Measurements from ENCODE around the gene LAMA3. TPM values are rescaled to one million over a fixed set of nuclear protein-coding genes. Genes with fewer than 3 reads are reported as not detected.

LAMA3 gene
- total RNA-seq, 1 donor from 2014 or later: 3.5 TPM

DNA sequence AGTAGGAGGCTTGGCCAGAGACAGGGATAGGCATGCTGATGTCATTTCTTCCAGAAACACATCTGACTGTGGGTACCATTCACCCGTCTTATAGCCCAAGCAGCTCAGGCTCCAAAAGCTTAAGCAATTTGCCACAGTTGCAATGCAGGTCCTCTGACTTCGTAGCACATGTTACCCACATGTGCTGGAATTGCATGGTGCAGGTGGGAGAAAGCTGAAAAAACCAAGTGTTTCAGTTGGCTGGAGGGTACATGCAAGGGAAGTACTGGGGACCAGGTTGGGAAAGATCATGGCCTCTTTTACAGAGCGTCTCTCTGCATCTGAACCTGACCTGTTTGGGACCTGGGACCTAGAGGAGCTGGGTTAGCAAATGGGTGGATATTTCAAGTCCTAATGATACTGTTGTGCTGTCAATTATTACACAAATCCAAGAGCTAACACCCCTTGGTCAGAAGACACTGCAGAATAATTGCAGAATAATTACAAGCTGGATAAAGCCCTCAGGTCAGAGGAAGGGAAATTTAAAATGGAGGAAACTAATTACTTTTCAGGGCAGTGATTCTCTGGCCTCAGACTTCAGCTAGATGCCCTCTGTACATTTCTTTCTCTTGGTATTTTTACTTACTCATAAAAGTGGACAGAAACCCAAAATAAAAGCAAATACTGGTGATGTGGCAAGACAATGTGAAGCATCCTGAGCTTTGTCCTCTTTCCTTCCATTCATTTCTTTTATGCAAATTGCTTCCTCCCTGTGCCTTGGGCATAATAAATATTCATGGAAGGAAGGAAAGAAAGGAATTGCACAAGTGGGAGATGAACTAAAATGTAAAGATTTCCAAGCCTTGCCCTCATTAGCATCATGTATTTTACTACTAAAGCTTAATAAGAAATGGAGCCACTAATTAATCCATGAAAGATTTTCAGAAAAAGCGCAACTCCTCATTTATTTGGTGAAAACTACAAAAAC lies 279.7 kb downstream of the LAMA3 start:
- Histone ChIP-seq H3K27me3 (ENCODE audit: low read depth) (no peaks in the 10 kb centered on the region), H3K9me3 (replicated peaks) (peaks cover under 1% of the 10 kb centered on the region), H3K4me1 (no peaks in the 10 kb centered on the region), H3K27ac (replicated peaks) (no peak overlapping the region), H3K4me3 (no peak overlapping the region), H3K36me3 (no peaks in the 10 kb centered on the region)
- intact Hi-C loops (cut with micrococcal nuclease): no loop called here
- TF ChIP-seq, protein P1, sequence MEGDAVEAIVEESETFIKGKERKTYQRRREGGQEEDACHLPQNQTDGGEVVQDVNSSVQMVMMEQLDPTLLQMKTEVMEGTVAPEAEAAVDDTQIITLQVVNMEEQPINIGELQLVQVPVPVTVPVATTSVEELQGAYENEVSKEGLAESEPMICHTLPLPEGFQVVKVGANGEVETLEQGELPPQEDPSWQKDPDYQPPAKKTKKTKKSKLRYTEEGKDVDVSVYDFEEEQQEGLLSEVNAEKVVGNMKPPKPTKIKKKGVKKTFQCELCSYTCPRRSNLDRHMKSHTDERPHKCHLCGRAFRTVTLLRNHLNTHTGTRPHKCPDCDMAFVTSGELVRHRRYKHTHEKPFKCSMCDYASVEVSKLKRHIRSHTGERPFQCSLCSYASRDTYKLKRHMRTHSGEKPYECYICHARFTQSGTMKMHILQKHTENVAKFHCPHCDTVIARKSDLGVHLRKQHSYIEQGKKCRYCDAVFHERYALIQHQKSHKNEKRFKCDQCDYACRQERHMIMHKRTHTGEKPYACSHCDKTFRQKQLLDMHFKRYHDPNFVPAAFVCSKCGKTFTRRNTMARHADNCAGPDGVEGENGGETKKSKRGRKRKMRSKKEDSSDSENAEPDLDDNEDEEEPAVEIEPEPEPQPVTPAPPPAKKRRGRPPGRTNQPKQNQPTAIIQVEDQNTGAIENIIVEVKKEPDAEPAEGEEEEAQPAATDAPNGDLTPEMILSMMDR (IDR thresholded peaks at IDR 0.05; ENCODE audit: borderline replicate concordance): no peak
- no peak for DNase-seq

DNA sequence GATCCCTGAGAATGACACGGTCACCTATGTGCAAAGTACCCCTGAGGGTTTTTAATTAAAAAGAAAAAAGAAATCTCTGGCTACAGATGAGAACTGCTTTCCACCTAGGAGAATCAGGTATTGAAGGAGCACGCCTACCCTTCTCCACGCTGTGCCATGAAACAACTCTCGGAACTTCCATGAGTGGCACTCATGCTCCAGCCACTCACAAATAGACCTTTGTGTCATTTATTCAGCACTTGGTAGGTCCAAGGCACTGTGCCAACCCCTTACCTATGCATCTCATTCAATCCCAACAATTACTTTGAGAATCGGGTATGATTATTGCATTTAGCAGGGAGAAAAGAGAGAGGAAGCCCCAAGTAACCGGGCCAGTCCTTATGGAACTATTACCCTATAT lies 280.4 kb downstream of the LAMA3 start:
- no peak overlapping the region for H3K27ac ChIP-seq (replicated peaks)
- peaks cover 8% of the 10 kb centered on the region for H3K9me3 ChIP-seq (replicated peaks)
- H3K27me3 ChIP-seq (ENCODE audit: low read depth): no peaks in the 10 kb centered on the region
- intact Hi-C loops (cut with micrococcal nuclease): no loop called here
- no peaks in the 10 kb centered on the region for H3K4me1 ChIP-seq
- no peak overlapping the region for H3K4me3 ChIP-seq
- H3K36me3 ChIP-seq: no peaks in the 10 kb centered on the region
- DNase-seq: no peak
- TF ChIP-seq, protein P1 (IDR thresholded peaks at IDR 0.05; ENCODE audit: borderline replicate concordance): no peak

DNA sequence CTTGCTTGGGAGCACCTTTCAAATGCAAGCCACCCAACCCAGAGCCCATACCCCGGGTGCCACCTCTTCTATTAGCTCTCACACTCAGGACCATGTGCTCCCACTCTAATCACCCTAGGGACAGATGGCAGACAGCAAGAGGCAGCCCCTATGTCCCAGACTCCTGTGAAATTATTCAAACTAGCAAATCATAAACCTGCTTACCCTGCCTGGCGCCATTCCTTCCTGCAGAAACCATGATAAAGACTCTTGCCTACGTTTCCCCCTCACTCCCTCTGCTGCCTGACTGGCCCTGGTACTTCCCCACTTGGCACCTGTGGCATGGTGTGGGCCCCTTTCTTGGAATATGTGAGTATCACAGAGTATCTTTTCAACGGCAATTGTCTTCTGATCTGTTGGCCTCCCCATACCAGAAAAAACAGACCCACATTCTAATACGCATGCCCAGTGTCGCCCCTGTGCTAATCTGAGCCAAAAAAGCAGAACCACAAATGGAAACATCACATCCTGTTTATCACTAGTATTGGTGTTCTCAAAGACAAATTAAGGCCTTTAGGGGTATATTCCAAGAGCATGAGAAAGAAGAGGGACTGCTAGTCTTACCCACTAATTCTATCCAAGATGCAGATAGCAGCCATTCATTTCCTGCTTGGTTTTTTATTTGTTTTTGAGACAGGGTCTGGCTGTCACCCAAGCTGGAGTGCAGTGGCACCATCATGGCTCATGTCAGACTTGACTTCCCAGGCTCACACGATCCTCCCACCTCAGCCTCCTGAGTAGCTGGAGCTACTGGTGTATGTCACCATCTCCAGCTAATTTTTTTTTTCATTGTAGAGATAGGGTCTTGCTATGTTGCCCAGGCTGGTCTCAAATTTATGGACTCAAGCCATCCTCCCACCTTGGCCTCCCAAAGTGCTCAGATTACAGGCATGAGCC lies 281.2 kb downstream of the LAMA3 start:
- Histone ChIP-seq H3K27me3 (ENCODE audit: low read depth) (no peaks in the 10 kb centered on the region), H3K27ac (replicated peaks) (no peak overlapping the region), H3K4me1 (no peaks in the 10 kb centered on the region), H3K36me3 (no peaks in the 10 kb centered on the region), H3K9me3 (replicated peaks) (peaks cover 10% of the 10 kb centered on the region), H3K4me3 (no peak overlapping the region)
- DNase-seq: no peak
- intact Hi-C loops (cut with micrococcal nuclease): no loop called here
- TF ChIP-seq, protein P1 (IDR thresholded peaks at IDR 0.05; ENCODE audit: borderline replicate concordance): no peak

DNA sequence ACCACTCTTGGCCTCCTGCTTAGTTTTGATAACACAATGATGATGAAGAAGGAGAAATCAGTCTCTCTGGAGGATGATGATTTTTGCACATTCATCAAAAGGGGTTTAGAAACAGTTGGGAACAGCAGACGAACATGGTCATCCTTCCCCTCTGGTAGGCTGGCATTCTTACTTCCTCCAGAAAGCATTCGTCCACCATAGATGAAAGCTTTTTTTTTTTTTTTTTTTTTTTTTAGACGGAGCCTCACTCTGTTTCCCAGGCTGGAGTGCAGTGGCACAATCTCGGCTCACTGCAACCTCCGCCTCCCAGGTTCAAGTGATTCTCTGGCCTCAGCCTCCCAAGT lies 281.8 kb downstream of the LAMA3 start:
- TF ChIP-seq, protein P1 (IDR thresholded peaks at IDR 0.05; ENCODE audit: borderline replicate concordance): no peak
- Histone ChIP-seq H3K36me3 (no peaks in the 10 kb centered on the region), H3K4me1 (no peaks in the 10 kb centered on the region), H3K9me3 (replicated peaks) (peaks cover 10% of the 10 kb centered on the region), H3K27ac (replicated peaks) (no peak overlapping the region), H3K4me3 (no peak overlapping the region), H3K27me3 (ENCODE audit: low read depth) (no peaks in the 10 kb centered on the region)
- intact Hi-C loops (cut with micrococcal nuclease): no loop called here
- DNase-seq: no peak

DNA sequence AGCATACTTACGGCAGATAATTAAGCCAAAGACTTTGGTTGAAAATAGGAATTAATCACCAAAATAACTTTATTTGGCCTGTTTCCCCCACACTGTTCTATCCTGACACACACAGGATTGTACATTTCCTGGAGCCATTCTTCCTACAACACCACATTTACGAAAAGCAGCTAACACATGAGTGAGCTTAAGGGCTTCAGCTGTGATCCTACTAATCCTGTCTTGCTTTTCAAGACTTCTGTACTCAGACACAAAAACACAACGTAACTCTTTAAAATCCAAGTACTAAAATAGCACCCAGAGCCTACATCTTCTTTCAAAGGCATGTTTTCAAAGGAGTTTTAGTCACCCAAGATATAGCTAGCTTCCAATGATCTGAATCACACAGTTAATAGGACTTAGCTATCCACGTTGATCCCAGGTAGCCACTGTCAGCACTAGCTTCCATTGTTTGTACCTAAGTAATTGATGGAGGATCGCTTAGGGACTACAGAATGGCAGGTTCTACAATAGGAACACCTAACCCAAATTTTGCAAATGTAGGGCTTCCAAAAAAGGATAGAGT lies 282.5 kb downstream of the LAMA3 start:
- Histone ChIP-seq H3K4me3 (no peak overlapping the region), H3K27me3 (ENCODE audit: low read depth) (no peaks in the 10 kb centered on the region), H3K27ac (replicated peaks) (no peak overlapping the region), H3K4me1 (no peaks in the 10 kb centered on the region), H3K36me3 (no peaks in the 10 kb centered on the region), H3K9me3 (replicated peaks) (peaks cover 10% of the 10 kb centered on the region)
- intact Hi-C loops (cut with micrococcal nuclease): no loop called here
- TF ChIP-seq, protein P1 (IDR thresholded peaks at IDR 0.05; ENCODE audit: borderline replicate concordance): no peak
- no peak for DNase-seq
